SK-N-SH (cell line): ENCODE measurements around the gene SUN2. TPM values are rescaled to one million over a fixed set of nuclear protein-coding genes. Genes with fewer than 3 reads are reported as not detected.

ENCODE experiments used
- CTCF ChIA-PET: fragments of 300-600, 350-600 bp; formaldehyde crosslinking; extraction: SDS; loops from one replicate; lab custom pipeline; 2021; lab: Yijun Ruan, JAX
- POLR2A ChIA-PET: fragments of 350-600 bp; sonication (Branson Sonifier 250); formaldehyde crosslinking; extraction: SDS; loops from one replicate; lab custom pipeline; 2020; ENCODE audit warnings: antibody characterized with exemption, inconsistent platforms; lab: Yijun Ruan, JAX
- DNase-seq: peaks from one replicate; pipeline ENCODE4 v3.0.0; 2012
- H2AFZ ChIP-seq: fragments of 200-600 bp; sonication (generic); 2 replicates; pipeline ENCODE4 v1.8.1; 2016; ENCODE audit warnings: antibody characterized with exemption, mild to moderate bottlenecking, low read depth
- H3F3A ChIP-seq: fragments of 200-600 bp; sonication (generic); replicated peaks from 2 replicates; pipeline ENCODE3; 2016; ENCODE audit warnings: antibody characterized with exemption, mild to moderate bottlenecking; ENCODE audit not compliant: insufficient read depth
- H3K27ac ChIP-seq, 2 experiments: fragments of 200-500 bp in 1 of 2; fragments of 200-600 bp in 1 of 2; sonication (Bioruptor generic) in 1 of 2; sonication (generic), shearing (Covaris generic) in 1 of 2; 2 replicates each; pipeline versions ENCODE4 v1.5.1 to v1.6.1; 2014 to 2016; ENCODE audit warnings: low read depth in 2 of 2, inconsistent platforms in 1 of 2, low read length in 1 of 2, mild to moderate bottlenecking in 1 of 2, mixed read lengths in 1 of 2
- H3K27me3 ChIP-seq: fragments of 200-600 bp; sonication (generic), shearing (Covaris generic); 2 replicates; pipeline ENCODE4 v1.6.1; 2016; ENCODE audit warnings: mixed run types; ENCODE audit not compliant: insufficient read depth
- H3K36me3 ChIP-seq, 2 experiments: fragments of 200-500 bp in 1 of 2; fragments of 200-600 bp in 1 of 2; sonication (Bioruptor generic) in 1 of 2; sonication (generic) in 1 of 2; replicated peaks in 1 of 2; 2 replicates each; pipeline versions ENCODE3 to v1.5.1; 2014 to 2016; ENCODE audit warnings: low read length in 1 of 2, mild to moderate bottlenecking in 1 of 2; ENCODE audit not compliant: insufficient read depth in 2 of 2, control insufficient read depth in 1 of 2
- H3K4me1 ChIP-seq, 2 experiments: fragments of 200-500 bp in 1 of 2; fragments of 200-600 bp in 1 of 2; sonication (Bioruptor generic) in 1 of 2; sonication (generic), shearing (Covaris generic) in 1 of 2; 2 replicates each; pipeline versions ENCODE4 v1.5.1 to v1.6.1; 2014 to 2016; ENCODE audit warnings: low read depth in 1 of 2, low read length in 1 of 2, mixed run types in 1 of 2; ENCODE audit not compliant: insufficient read depth in 2 of 2, control insufficient read depth in 1 of 2
- H3K4me2 ChIP-seq: fragments of 200-600 bp; sonication (generic), shearing (Covaris generic); 2 replicates; pipeline ENCODE4 v1.6.1; 2017; ENCODE audit warnings: mixed run types
- H3K4me3 ChIP-seq, 2 experiments: fragments of 200-500 bp in 1 of 2; fragments of 200-600 bp in 1 of 2; sonication (Bioruptor generic) in 1 of 2; sonication (generic), shearing (Covaris generic) in 1 of 2; 2 replicates each; pipeline versions ENCODE4 v1.5.1 to v1.8.1; 2014 to 2016; ENCODE audit warnings: low read depth in 2 of 2, inconsistent platforms in 1 of 2, low read length in 1 of 2, mild to moderate bottlenecking in 1 of 2, mixed read lengths in 1 of 2, moderate library complexity in 1 of 2
- H3K79me2 ChIP-seq: fragments of 200-600 bp; sonication (generic); 2 replicates; pipeline ENCODE4 v1.8.1; 2017; ENCODE audit warnings: mild to moderate bottlenecking; ENCODE audit not compliant: insufficient read depth
- H3K9ac ChIP-seq: fragments of 200-600 bp; sonication (generic); 2 replicates; pipeline ENCODE4 v1.6.1; 2017; ENCODE audit warnings: mixed run types
- H3K9me2 ChIP-seq: fragments of 200-600 bp; sonication (generic); 2 replicates; pipeline ENCODE4 v1.6.1; 2017; ENCODE audit warnings: mixed run types
- H3K9me3 ChIP-seq: fragments of 200-600 bp; sonication (generic); 2 replicates; pipeline ENCODE4 v1.6.1; 2017; ENCODE audit warnings: mixed run types, mild to moderate bottlenecking, moderate library complexity
- H4K20me1 ChIP-seq: fragments of 200-600 bp; sonication (generic); 2 replicates; pipeline ENCODE4 v1.6.1; 2017; ENCODE audit warnings: mild to moderate bottlenecking, mixed run types; ENCODE audit not compliant: insufficient read depth
- EZH2phosphoT487 ChIP-seq: fragments of 200-600 bp; sonication (generic); IDR thresholded peaks from 2 replicates; pipeline ENCODE4 v1.6.1; 2017; ENCODE audit warnings: low read depth, mixed run types, mild to moderate bottlenecking, antibody characterized with exemption, moderate library complexity, borderline replicate concordance
- FOXM1 ChIP-seq: IDR thresholded peaks from 2 replicates; pipeline ENCODE4 v1.4.0; 2012; ENCODE audit warnings: low read depth, mild to moderate bottlenecking
- JUND ChIP-seq: IDR thresholded peaks from 2 replicates; pipeline ENCODE4 v1.4.0; 2012
- MAX ChIP-seq: IDR thresholded peaks from 2 replicates; pipeline ENCODE4 v1.4.0; 2012; ENCODE audit warnings: low read depth
- MXI1 ChIP-seq: IDR thresholded peaks from 2 replicates; pipeline ENCODE4 v1.6.1; 2012; ENCODE audit warnings: mild to moderate bottlenecking, low read depth, low read length, improper control_type of control experiment
- NFIC ChIP-seq: IDR thresholded peaks from 2 replicates; pipeline ENCODE4 v1.4.0; 2012; ENCODE audit warnings: borderline replicate concordance
- NRF1 ChIP-seq: IDR thresholded peaks from 2 replicates; pipeline ENCODE4 v1.6.1; 2012; ENCODE audit warnings: low read depth, mild to moderate bottlenecking, low read length
- POLR2AphosphoS5 ChIP-seq: IDR thresholded peaks from 2 replicates; pipeline ENCODE4 v1.6.1; 2012; ENCODE audit warnings: low read depth, low read length
- RAD21 ChIP-seq: IDR thresholded peaks from 2 replicates; pipeline ENCODE4 v1.6.1; 2012; ENCODE audit warnings: mild to moderate bottlenecking, low read length
- RCOR1 ChIP-seq: fragments of 150-350 bp; IDR thresholded peaks from 2 replicates; pipeline ENCODE4 v1.6.1; 2017; ENCODE audit warnings: antibody characterized with exemption, low read length
- REST ChIP-seq: IDR thresholded peaks from 2 replicates; pipeline ENCODE4 v1.6.1; 2012; ENCODE audit warnings: mild to moderate bottlenecking, low read depth, low read length, moderate library complexity
- RFX5 ChIP-seq: IDR thresholded peaks from 2 replicates; pipeline ENCODE4 v1.6.1; 2012; ENCODE audit warnings: mild to moderate bottlenecking, improper control_type of control experiment, low read length
- SIN3A ChIP-seq: IDR thresholded peaks from 2 replicates; pipeline ENCODE4 v1.6.1; 2012; ENCODE audit warnings: low read depth, mild to moderate bottlenecking, low read length, moderate library complexity, borderline replicate concordance
- TCF12 ChIP-seq: IDR thresholded peaks from 2 replicates; pipeline ENCODE4 v1.4.0; 2012
- YY1 ChIP-seq: IDR thresholded peaks from 2 replicates; pipeline ENCODE4 v1.4.0; 2012; ENCODE audit warnings: low read depth, mild to moderate bottlenecking
- ZBTB33 ChIP-seq: IDR thresholded peaks from 2 replicates; pipeline ENCODE4 v1.4.0; 2012; ENCODE audit warnings: low read depth, borderline replicate concordance
- WGBS: methylation state at CpG from one replicate; pipeline ENCODE4 v1.1.6; 2017; ENCODE audit warnings: low lambda C conversion rate; 5-methylcytosine and 5-hydroxymethylcytosine counted together
- polyA plus RNA-seq, 3 experiments: library from polyadenylated mRNA; depleted of rRNA; stranded (reverse); fragments of >200 nt; gene quantifications; 2 replicates each; pipeline ENCODE4 v1.2.3, GENCODE V29; 2012
- TF ChIP-seq, protein P1 (sequence below): fragments of 150-350 bp; IDR thresholded peaks from 2 replicates; pipeline ENCODE4 v1.6.1; 2017; ENCODE audit warnings: antibody characterized with exemption, low read length, low read depth, borderline replicate concordance
- TF ChIP-seq, protein P2 (sequence below): IDR thresholded peaks from 2 replicates; pipeline ENCODE4 v1.4.0; 2012; ENCODE audit warnings: low read depth, borderline replicate concordance

Gene SUN2
- polyA plus RNA-seq, 1 of the 3 experiments (the other 2 are of a cell fraction): 10.2 TPM

DNA sequence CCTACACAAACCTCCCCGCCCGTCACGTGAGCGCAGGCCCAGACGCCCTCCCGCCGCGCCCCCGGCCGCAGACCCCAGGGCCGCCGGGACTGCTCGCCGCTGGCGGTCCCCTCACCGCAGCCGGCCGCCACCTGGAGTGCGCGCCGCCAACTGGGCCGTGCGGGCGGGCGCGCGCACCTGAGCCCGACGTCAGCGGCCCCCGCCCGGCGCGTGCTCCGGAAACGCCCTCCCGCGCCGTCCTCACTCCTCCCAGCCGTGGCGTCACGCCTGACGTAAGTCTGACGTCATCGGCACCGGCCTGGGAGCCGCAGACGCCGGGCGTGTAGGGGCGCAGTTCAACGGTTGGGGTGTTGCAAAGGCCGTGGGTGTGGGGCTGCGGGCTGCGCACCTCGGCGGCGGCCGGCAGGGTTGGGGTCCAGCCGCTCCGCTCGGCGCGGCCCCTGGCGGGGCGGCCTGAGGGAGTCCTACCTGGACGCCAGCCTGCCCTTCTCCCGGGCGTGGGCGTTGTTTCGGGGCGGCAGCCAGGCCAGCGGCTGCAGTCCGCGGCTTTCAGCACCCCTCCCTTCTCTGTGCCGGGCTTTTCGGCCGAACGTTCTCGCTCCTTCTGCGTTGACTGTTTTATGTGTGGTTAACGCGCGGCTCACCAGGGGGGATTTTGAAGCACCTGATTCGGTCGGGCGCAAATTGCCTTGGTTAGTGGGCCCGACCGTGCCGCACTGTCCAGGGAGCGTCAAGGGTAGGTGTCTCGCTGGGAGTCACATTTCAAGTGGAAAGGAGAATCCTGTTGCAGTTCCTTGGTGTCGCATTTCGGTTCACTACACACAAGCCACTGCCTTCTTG lies 54.8 kb downstream of the SUN2 start, which contains the start of gene JOSD1:
Gene JOSD1 (minus strand): TSS at position 155 of the 840 bp plus-strand sequence. CDS start 956 bp downstream, outside the sequence.
- H3K4me2 ChIP-seq: peak within 1 kb of the TSS; percentile 85
- peak; percentile 91 for DNase-seq
- no peaks in the 10 kb centered on the region for H3K27me3 ChIP-seq
- H3K27ac ChIP-seq: peak within 1 kb of the TSS; percentile 72 to 75
- peaks cover 44% of the 10 kb centered on the region for H3K79me2 ChIP-seq
- no peaks in the 10 kb centered on the region for H4K20me1 ChIP-seq
- POLR2A ChIA-PET: interaction anchor here (2.3 kb wide), 1 partner anchor 20 kb away, joined by 8 read pairs; the partner anchor contains the start of gene TOMM22
- H3K9me3 ChIP-seq: no peaks in the 10 kb centered on the region
- H3K4me3 ChIP-seq: peak within 1 kb of the TSS; percentile 65 to 70
- H3K9me2 ChIP-seq: no peaks in the 10 kb centered on the region
- peak within 1 kb of the TSS; percentile 95 for H3K9ac ChIP-seq
- peaks cover 29% of the 10 kb centered on the region for H3F3A ChIP-seq
- CTCF ChIA-PET: no interaction called here
- TF ChIP-seq MXI1 (peak; percentile 41; the same call in 1 of the 2 replicates), POLR2AphosphoS5 (peak; percentile 63), REST (no peak)
- WGBS: 10% methylated on average over 6 of the region's 94 CpGs
- peaks cover 10 to 20% of the 10 kb centered on the region in 2 experiments; a peak in 2 of 4 replicates for H3K4me1 ChIP-seq
- no peaks in the 10 kb centered on the region for H3K36me3 ChIP-seq
- peak within 1 kb of the TSS; percentile 76 for H2AFZ ChIP-seq

GRCh38 chr22:38700270-38700788 lies 55.5 kb downstream of the SUN2 start:
- H3K4me1 ChIP-seq: peaks cover 10 to 20% of the 10 kb centered on the region in 2 experiments; a peak in 2 of 4 replicates

More at GRCh38 chr22:38700270-38700788, 55.5 kb downstream of the SUN2 start:
- no peaks in the 10 kb centered on the region for H3K27me3 ChIP-seq
- peak overlapping the region; percentile 64 to 75 for H3K27ac ChIP-seq
- H3K9me2 ChIP-seq: no peaks in the 10 kb centered on the region
- peaks cover 51% of the 10 kb centered on the region for H3K79me2 ChIP-seq
- H3K9me3 ChIP-seq: no peaks in the 10 kb centered on the region
- H3K4me3 ChIP-seq: peak overlapping the region; percentile 65 to 70
- H3F3A ChIP-seq: peaks cover 29% of the 10 kb centered on the region
- H3K9ac ChIP-seq: peak overlapping the region; percentile 95
- DNase-seq: peak; percentile 82
- peak overlapping the region; percentile 85 for H3K4me2 ChIP-seq
- no peaks in the 10 kb centered on the region for H3K36me3 ChIP-seq
- H4K20me1 ChIP-seq: no peaks in the 10 kb centered on the region
- POLR2A ChIA-PET: interaction anchor here (2.3 kb wide), 1 partner anchor 19 kb away, joined by 8 read pairs; the partner anchor contains the start of gene TOMM22
- no peak overlapping the region for H2AFZ ChIP-seq
- TF ChIP-seq RFX5 (no peak), MAX (no peak), POLR2AphosphoS5 (no peak), RCOR1 (no peak), JUND (no peak), FOXM1 (no peak), ZBTB33 (no peak), RAD21 (no peak), SIN3A (no peak), NFIC (no peak), TCF12 (no peak), NRF1 (no peak), EZH2phosphoT487 (no peak), YY1 (no peak)
- TF ChIP-seq, protein P1, sequence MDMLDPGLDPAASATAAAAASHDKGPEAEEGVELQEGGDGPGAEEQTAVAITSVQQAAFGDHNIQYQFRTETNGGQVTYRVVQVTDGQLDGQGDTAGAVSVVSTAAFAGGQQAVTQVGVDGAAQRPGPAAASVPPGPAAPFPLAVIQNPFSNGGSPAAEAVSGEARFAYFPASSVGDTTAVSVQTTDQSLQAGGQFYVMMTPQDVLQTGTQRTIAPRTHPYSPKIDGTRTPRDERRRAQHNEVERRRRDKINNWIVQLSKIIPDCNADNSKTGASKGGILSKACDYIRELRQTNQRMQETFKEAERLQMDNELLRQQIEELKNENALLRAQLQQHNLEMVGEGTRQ: no peak
- TF ChIP-seq, protein P2, sequence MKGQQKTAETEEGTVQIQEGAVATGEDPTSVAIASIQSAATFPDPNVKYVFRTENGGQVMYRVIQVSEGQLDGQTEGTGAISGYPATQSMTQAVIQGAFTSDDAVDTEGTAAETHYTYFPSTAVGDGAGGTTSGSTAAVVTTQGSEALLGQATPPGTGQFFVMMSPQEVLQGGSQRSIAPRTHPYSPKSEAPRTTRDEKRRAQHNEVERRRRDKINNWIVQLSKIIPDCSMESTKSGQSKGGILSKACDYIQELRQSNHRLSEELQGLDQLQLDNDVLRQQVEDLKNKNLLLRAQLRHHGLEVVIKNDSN: no peak
- CTCF ChIA-PET: interaction anchor here (3.0 kb wide), 1 partner anchor 18 kb away, joined by 13 read pairs; the partner anchor contains the start of gene TOMM22
- WGBS: 1% methylated on average over 9 of the region's 57 CpGs
